Embryonic facial prominence (tissue), 1 donor: ENCODE measurements around the gene LMAN1.
A peak's percentile ranks its signal among the peaks of the same experiment; 100 is the strongest.

Experiments used
- DNase-seq: peaks from one replicate; pipeline ENCODE4 v3.0.0-alpha.2; 2016; ENCODE audit errors: extremely low spot score

LMAN1 gene

GRCh38 chr18:59360381-59360780 is 1.3 kb upstream of the LMAN1 start:
- no peak for DNase-seq

GRCh38 chr18:59359576-59359952 is 499 bp upstream of the LMAN1 start:
- no peak for DNase-seq

- peak; percentile 54 for DNase-seq
Observed at GRCh38 chr18:59358414-59358711, 702 bp downstream of the LMAN1 start.

GRCh38 chr18:59357928-59358327 is 1.1 kb downstream of the LMAN1 start:
- DNase-seq = no peak

GRCh38 chr18:59354731-59355130 is 4.3 kb downstream of the LMAN1 start:
- DNase-seq = no peak

GRCh38 chr18:59353079-59353680 is 5.9 kb downstream of the LMAN1 start:
- no peak for DNase-seq

- no peak for DNase-seq
Observed at GRCh38 chr18:59352250-59352855, 6.7 kb downstream of the LMAN1 start.

- no peak for DNase-seq
Observed at GRCh38 chr18:59345556-59345955, 13.5 kb downstream of the LMAN1 start.

- no peak for DNase-seq
Observed at GRCh38 chr18:59344996-59345395, 14.1 kb downstream of the LMAN1 start.

GRCh38 chr18:59343926-59344325 is 15.1 kb downstream of the LMAN1 start:
- DNase-seq = no peak

GRCh38 chr18:59340817-59341216 is 18.2 kb downstream of the LMAN1 start:
- no peak for DNase-seq

GRCh38 chr18:59340312-59340711 is 18.8 kb downstream of the LMAN1 start:
- no peak for DNase-seq

- DNase-seq = no peak
Observed at GRCh38 chr18:59332986-59333385, 26.1 kb downstream of the LMAN1 start.

- no peak for DNase-seq
Observed at GRCh38 chr18:59328683-59329082, 30.4 kb downstream of the LMAN1 start.

- DNase-seq = no peak
Observed at GRCh38 chr18:59325965-59326364, 33.1 kb downstream of the LMAN1 start.

- no peak for DNase-seq
Observed at GRCh38 chr18:59324623-59324971, 34.5 kb downstream of the LMAN1 start.

- no peak for DNase-seq
Observed at GRCh38 chr18:59323931-59324622, 35.0 kb downstream of the LMAN1 start.

- DNase-seq = no peak
Observed at GRCh38 chr18:59318460-59319050, 40.5 kb downstream of the LMAN1 start, which contains the start of gene CPLX4. Gene CPLX4, minus strand, starts transcription at chr18:59318649. Its CDS starts 187 bp downstream, at chr18:59318462.

- no peak for DNase-seq
Observed at GRCh38 chr18:59311631-59312030, 47.4 kb downstream of the LMAN1 start.

- DNase-seq = no peak
Observed at GRCh38 chr18:59308938-59309260, 50.2 kb downstream of the LMAN1 start.

- no peak for DNase-seq
Observed at GRCh38 chr18:59308248-59308937, 50.7 kb downstream of the LMAN1 start.

GRCh38 chr18:59306640-59307039 is 52.4 kb downstream of the LMAN1 start:
- DNase-seq = no peak

- no peak for DNase-seq
Observed at GRCh38 chr18:59305295-59305694, 53.8 kb downstream of the LMAN1 start.
